HEK293 (cell line): ENCODE data around the gene PRSS3.

Source experiments
- CTCF ChIP-seq: fragments of 450-650 bp; formaldehyde crosslinking; IDR thresholded peaks from 2 replicates; pipeline ENCODE4 v1.5.1; 2016; ENCODE audit warnings: missing biosample characterization, missing genetic modification characterization
- HIC1 ChIP-seq: fragments of 450-650 bp; formaldehyde crosslinking; IDR thresholded peaks from 2 replicates; pipeline ENCODE4 v1.5.1; 2016; ENCODE audit warnings: missing biosample characterization, missing genetic modification characterization
- KLF16 ChIP-seq: fragments of 450-650 bp; formaldehyde crosslinking; IDR thresholded peaks from 2 replicates; pipeline ENCODE4 v1.5.1; 2017; ENCODE audit warnings: missing biosample characterization, missing genetic modification characterization
- PATZ1 ChIP-seq: fragments of 450-650 bp; formaldehyde crosslinking; IDR thresholded peaks from 2 replicates; pipeline ENCODE4 v1.5.1; 2016; ENCODE audit warnings: missing biosample characterization, missing genetic modification characterization
- REPIN1 ChIP-seq: fragments of 450-650 bp; formaldehyde crosslinking; IDR thresholded peaks from 2 replicates; pipeline ENCODE4 v1.5.1; 2017; ENCODE audit warnings: missing biosample characterization, missing genetic modification characterization, low read depth
- YY1 ChIP-seq: fragments of 450-650 bp; formaldehyde crosslinking; IDR thresholded peaks from 2 replicates; pipeline ENCODE4 v1.5.1; 2018; ENCODE audit warnings: missing biosample characterization, missing genetic modification characterization
- ZBTB1 ChIP-seq: fragments of 450-650 bp; formaldehyde crosslinking; IDR thresholded peaks from 2 replicates; pipeline ENCODE4 v1.5.1; 2016; ENCODE audit warnings: missing biosample characterization, missing genetic modification characterization
- ZNF174 ChIP-seq: fragments of 450-650 bp; formaldehyde crosslinking; IDR thresholded peaks from 2 replicates; pipeline ENCODE4 v1.5.0; 2017; ENCODE audit warnings: missing biosample characterization, mild to moderate bottlenecking, missing genetic modification characterization
- TF ChIP-seq, protein P1 (sequence below): fragments of 450-650 bp; formaldehyde crosslinking; IDR thresholded peaks from 2 replicates; pipeline ENCODE4 v1.5.1; 2016; ENCODE audit warnings: missing biosample characterization, missing genetic modification characterization
- TF ChIP-seq, protein P2 (sequence below): fragments of 450-650 bp; IDR thresholded peaks from 2 replicates; pipeline ENCODE4 v1.5.1; 2018; ENCODE audit warnings: missing biosample characterization, mild to moderate bottlenecking, missing genetic modification characterization
- TF ChIP-seq, protein P3 (sequence below): fragments of 450-650 bp; formaldehyde crosslinking; IDR thresholded peaks from 2 replicates; pipeline ENCODE4 v1.5.1; 2016; ENCODE audit warnings: missing biosample characterization, missing genetic modification characterization
- TF ChIP-seq, protein P4 (sequence below): IDR thresholded peaks from 2 replicates; pipeline ENCODE4 v1.6.1; 2011; ENCODE audit warnings: mild to moderate bottlenecking, low read depth, low read length, borderline replicate concordance

DNA sequence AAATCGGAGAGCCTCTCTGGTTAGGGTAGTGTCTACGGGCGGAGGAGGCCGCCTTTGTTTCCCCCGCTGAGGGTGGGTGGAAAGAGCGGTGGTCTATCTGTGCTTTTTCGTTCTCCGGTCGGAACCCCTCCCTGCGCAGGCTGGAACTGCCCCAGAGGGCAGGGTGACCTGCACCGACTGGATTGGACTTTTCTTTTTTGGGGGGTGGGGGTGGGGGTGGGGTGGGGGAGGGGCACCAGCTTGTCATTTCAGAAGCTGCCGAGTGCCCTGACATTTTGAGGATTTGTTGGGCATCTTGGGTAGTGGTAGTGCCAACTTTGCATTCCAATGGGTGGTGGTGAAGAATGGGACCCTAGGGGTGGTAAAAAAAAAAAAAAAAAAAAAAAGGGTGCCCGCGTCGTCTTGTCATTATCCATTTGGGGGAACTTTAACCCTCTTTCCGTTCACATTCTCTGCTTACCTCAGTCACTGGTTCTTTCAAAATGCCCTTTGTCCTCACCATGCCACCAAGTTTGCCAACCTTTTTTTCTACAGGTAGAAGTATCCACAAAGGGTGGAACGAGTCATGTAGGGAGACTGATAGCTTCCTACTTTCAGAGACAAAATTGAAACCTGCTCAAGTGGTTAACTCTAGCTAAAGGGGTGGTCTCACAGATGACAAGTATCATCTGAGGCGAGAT, 22.9 kb downstream of the PRSS3 start:
- TF ChIP-seq, protein P1, sequence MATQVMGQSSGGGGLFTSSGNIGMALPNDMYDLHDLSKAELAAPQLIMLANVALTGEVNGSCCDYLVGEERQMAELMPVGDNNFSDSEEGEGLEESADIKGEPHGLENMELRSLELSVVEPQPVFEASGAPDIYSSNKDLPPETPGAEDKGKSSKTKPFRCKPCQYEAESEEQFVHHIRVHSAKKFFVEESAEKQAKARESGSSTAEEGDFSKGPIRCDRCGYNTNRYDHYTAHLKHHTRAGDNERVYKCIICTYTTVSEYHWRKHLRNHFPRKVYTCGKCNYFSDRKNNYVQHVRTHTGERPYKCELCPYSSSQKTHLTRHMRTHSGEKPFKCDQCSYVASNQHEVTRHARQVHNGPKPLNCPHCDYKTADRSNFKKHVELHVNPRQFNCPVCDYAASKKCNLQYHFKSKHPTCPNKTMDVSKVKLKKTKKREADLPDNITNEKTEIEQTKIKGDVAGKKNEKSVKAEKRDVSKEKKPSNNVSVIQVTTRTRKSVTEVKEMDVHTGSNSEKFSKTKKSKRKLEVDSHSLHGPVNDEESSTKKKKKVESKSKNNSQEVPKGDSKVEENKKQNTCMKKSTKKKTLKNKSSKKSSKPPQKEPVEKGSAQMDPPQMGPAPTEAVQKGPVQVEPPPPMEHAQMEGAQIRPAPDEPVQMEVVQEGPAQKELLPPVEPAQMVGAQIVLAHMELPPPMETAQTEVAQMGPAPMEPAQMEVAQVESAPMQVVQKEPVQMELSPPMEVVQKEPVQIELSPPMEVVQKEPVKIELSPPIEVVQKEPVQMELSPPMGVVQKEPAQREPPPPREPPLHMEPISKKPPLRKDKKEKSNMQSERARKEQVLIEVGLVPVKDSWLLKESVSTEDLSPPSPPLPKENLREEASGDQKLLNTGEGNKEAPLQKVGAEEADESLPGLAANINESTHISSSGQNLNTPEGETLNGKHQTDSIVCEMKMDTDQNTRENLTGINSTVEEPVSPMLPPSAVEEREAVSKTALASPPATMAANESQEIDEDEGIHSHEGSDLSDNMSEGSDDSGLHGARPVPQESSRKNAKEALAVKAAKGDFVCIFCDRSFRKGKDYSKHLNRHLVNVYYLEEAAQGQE = no peak
- no peak for TF ChIP-seq YY1 (tag by site-specific recombination)
- no peak for TF ChIP-seq KLF16 (tag by site-specific recombination)
- TF ChIP-seq, protein P2, sequence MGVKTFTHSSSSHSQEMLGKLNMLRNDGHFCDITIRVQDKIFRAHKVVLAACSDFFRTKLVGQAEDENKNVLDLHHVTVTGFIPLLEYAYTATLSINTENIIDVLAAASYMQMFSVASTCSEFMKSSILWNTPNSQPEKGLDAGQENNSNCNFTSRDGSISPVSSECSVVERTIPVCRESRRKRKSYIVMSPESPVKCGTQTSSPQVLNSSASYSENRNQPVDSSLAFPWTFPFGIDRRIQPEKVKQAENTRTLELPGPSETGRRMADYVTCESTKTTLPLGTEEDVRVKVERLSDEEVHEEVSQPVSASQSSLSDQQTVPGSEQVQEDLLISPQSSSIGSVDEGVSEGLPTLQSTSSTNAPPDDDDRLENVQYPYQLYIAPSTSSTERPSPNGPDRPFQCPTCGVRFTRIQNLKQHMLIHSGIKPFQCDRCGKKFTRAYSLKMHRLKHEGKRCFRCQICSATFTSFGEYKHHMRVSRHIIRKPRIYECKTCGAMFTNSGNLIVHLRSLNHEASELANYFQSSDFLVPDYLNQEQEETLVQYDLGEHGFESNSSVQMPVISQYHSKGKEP (tag by site-specific recombination) = no peak
- TF ChIP-seq CTCF (tag by site-specific recombination) = no peak
- TF ChIP-seq, protein P3, sequence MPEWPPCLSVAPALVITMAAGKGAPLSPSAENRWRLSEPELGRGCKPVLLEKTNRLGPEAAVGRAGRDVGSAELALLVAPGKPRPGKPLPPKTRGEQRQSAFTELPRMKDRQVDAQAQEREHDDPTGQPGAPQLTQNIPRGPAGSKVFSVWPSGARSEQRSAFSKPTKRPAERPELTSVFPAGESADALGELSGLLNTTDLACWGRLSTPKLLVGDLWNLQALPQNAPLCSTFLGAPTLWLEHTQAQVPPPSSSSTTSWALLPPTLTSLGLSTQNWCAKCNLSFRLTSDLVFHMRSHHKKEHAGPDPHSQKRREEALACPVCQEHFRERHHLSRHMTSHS (tag by site-specific recombination) = no peak
- TF ChIP-seq PATZ1 (tag by site-specific recombination) = no peak
- TF ChIP-seq ZNF174 (tag by site-specific recombination) = no peak
- TF ChIP-seq ZBTB1 = no peak
- TF ChIP-seq REPIN1 = no peak
- TF ChIP-seq, protein P4, sequence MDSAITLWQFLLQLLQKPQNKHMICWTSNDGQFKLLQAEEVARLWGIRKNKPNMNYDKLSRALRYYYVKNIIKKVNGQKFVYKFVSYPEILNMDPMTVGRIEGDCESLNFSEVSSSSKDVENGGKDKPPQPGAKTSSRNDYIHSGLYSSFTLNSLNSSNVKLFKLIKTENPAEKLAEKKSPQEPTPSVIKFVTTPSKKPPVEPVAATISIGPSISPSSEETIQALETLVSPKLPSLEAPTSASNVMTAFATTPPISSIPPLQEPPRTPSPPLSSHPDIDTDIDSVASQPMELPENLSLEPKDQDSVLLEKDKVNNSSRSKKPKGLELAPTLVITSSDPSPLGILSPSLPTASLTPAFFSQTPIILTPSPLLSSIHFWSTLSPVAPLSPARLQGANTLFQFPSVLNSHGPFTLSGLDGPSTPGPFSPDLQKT = no peak
- peak; percentile 42 for TF ChIP-seq HIC1 (tag by site-specific recombination)
